Measurements from ENCODE around the gene SCG5.

SCG5 gene

DNA sequence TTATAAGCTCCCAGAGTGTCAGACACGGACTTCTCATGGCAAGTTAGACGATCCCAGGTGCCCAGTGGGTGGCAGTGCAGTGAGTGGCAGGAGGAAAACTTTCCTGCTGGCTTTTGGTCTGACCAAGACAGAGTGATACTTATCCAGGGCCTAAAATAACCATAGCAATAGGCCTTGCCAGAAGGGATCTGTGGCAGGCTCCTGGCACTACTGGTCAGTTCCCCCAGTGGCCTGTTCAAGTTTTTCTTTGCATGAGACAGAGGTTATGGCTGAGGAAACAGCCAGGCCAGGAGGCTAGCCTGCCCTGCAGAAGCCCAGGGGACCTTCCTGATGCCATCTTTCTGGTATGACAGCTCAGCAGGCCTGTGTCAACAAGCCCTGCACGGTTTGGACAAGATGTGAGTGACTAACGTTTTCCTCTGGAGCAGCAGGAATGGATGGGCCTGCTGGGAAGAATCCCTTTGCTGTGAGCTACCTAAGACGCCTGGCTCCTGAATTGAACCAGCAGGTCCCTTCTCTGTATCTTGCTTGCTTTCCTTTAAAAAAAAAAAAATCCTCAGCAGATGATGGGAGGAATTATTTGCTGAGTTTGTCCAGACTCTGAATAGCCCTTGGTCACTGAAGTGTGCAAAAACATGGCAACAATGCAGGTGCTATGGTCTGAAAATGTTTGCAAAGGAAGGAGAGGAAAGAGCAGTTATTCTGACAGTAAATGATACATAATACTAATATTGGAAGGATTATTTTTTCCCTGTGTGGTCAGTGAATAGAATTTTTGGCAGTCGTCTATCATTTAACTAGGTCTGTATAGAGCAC, 18.0 kb downstream of the SCG5 start:
- DNase-seq: no peak

- DNase-seq: no peak
Measured at GRCh38 chr15:32663671-32664070, 22.2 kb downstream of the SCG5 start.

GRCh38 chr15:32664796-32665195, 23.3 kb downstream of the SCG5 start:
- no peak for DNase-seq

DNA sequence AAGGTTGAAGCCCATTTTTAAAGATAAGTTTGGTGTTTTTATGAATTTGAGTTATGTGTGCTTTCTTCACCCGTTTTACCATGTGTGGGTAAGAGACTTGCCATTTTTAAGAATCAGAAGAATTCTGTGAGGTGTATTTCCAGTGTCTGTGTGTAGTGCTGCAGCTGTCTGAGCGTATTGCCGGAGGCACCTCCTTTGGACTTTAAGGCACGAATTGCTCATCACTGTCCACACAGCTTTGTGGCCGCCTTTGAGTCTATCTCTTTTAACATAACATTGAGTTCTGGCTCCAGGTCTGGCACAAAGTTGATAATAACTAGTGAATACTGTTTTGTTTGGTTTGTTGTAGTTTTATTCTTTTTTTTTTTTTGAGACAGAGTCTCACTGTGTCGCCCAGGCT, 25.8 kb downstream of the SCG5 start:
- DNase-seq: no peak

GRCh38 chr15:32668942-32669341, 27.4 kb downstream of the SCG5 start:
- no peak for DNase-seq

DNA sequence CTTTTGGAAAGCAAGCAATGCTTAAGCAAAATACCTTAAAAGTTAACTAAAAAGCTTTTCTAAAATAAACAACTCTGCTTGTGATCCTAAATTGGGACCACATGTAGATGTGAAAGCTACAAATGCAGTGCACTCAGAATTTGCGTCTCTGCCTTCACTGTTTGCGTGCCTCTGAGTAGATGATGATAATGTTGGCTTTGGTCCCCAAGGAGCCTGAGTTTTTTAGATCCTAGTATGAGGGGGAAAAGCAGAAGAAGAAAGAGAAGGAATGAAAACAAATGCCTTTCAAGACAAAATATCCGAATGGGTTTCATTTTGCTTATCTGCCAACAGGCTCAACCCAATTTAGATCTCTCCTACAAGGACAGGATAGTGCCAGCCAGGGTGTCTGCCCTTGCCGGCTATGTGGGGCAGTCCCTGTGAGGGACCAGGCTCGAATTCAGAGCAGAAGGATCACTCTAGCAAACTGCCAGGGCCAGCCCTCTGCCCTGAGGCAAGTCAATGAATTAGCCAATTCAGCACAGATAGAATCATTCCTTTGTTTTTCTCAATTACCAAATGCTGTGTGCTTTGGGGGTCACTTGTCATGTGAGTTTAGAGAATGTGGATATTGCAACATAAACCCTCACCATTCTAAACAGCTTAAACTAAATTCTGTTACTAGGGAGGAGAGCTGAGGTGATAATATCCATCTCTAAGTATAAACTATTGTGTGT, 28.5 kb downstream of the SCG5 start:
- DNase-seq: no peak

- no peak for DNase-seq
Measured at GRCh38 chr15:32670623-32671022, 29.1 kb downstream of the SCG5 start.

DNA sequence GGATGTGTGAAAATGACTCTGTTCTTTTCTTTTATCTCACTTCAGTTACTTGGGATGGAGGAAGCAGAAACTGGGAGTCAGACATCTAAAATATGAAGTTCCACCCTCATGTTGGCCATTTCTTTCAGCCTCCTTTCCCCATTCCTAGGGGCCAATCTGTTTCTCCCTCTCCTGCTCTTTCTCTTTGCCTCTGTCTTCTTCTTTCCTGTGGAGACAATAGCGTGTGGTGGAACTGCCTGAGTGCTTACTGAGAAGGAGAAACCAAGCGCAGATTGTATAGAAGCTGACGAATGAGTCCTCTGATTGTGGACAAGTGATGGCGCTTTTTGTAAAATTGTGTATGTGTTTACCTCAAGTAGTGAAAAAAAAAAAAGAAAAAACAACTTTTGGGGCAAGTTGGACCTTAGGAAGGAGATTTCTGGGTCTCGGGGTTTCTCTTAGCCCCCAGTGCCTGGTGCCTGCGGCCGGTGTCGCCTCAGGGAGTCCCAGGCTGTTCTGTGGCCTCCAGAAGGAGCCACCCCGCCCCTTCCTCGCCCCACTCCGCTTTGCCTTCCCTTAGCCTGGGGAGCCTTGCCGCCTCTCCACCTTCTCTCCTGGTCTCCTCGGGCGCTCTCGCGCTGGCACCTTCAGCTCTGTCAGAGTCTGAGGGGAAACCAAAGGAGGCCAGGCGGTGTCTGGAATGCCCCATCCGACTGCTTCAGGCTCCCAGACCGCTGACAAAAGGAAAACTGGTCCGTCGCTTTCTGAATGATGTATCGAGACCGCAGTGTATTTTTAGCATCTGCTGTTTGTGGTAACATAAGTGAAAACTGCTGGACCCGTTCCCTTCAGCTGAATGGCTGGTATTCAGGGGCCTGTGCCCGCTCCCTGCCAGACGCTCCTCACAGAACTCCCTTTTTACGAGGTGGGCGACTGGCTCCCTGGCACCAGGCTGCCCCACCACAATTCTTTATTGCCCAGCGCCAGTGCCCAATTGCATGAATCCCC, 30.1 kb downstream of the SCG5 start:
- DNase-seq: no peak

DNA sequence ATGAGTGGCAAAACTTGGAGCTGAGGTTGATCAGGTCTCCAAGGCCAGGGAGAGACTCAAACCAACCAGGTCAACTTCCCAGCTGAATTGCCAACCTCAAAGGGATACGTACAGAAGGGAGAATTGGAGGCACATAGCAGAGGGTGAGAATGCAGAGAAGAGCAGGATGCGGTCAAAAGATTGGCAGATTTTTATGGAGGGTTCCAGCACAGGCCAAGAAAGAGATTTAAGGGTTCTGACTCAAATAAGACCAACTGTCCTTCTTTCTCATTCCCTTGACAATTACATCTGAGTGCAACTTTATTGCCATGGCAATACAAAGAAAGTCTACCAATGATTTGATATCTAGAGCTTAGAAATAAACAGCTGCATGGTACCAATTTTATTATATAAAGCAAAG, 33.2 kb downstream of the SCG5 start:
- no peak for DNase-seq

DNA sequence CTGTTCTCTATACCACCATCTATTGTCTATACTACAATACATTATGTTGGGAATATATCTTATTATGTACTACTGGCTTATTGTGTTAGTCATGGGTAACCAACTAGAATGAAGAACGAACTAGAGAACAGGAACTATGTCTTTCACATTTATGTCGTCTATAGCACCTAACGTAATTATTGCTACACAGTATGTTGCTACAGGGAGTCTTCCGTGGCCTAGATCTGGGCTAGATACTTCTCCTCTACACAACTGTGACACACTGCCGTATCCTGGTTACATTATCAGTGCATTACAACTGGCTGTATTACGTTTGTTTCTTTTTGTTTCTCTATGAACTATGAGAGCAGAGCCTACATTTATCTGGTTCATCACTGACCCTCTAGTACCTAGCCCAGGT, 34.0 kb downstream of the SCG5 start:
- no peak for DNase-seq

- no peak for DNase-seq
Measured at GRCh38 chr15:32676169-32676568, 34.7 kb downstream of the SCG5 start.

- DNase-seq: no peak
Measured at GRCh38 chr15:32677238-32677750, 35.8 kb downstream of the SCG5 start.

DNA sequence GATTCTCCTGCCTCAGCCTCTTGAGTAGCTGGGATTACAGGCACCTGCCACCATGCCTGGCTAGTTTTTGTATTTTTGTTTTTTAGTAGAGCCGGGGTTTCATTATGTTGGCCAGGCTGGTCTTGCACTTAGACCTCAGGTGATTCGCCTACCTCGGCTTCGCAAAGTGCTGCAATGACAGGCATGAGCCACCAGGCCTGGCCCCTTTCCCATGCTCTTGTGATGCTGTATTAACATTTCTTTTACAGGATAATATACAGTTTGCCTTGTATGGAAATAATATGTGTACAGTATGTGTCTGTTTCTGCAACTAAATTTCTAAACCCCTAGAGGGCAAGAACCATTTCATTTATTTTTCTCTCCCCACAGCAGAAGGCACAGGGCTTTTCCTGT, 37.8 kb downstream of the SCG5 start:
- DNase-seq: no peak

GRCh38 chr15:32682569-32682968, 41.1 kb downstream of the SCG5 start:
- DNase-seq: no peak

DNA sequence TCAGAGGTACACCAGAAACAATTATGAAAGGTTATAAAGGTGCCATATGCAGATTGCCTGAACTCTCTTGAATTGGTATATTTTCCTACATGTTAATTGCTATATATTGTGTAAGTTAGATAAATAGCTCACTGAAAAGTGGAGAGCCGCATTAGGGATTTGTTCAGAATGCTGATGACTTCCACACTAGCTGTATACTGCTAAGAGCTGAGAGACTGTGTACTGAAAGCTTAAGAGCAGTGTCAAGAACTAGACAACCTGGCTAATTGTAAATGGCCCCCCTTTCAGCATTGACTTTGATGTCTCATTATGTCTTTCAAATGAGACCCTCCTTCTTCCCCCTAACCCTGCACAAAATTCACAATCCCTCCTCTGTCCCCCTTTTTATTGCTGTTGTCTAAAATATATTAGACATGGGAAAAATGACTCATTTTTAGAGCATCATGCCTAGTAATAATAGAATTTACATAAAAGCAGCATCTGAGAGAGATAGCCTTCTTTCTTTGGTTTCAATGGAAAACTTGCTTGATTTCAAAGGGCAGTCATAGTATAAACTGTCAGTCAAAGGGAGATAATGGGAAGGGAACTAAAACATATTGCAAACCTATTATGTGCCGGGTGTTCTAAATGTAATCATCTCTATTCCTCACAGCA, 41.6 kb downstream of the SCG5 start:
- no peak for DNase-seq

GRCh38 chr15:32683906-32684584, 42.5 kb downstream of the SCG5 start:
- DNase-seq: no peak

DNA sequence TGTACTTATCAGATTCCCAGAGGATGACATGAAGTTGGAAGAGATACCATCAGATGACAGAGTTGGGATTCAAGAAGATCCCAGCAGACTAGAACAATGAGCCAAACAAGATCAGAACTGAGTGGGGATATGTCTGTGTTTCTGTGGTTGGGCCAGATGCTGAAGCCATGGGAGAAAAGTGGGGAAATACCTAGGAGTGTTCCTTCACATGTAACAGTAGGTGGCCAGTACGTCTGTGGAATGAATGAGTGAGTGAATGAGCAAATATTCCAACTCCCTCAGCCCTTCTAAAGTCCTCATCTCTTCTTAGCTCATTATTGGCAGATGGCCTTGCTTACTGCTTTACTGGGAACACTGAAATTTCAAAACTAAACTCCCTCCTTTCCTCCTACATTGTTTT, 44.1 kb downstream of the SCG5 start:
- no peak for DNase-seq

DNA sequence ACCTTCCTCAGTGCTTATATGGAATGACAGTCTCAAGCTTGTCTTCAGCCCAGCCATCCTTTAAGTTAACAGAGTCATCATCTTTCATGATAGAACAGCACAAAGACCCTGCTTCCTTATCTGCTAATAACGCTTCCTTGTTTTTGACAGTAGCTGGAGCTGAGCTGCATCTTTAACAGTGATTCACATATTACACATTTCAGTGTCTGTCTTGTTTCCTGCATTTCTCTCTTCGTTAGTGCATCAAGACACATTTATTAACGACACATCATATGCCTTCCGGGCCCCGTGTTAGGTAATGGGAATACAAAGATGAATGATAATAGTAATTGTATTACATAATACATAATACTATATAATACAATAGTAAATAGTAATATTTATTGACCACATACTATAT, 46.0 kb downstream of the SCG5 start:
- DNase-seq: no peak

GRCh38 chr15:32688151-32688639, 46.7 kb downstream of the SCG5 start:
- no peak for DNase-seq

GRCh38 chr15:32690941-32691688, 49.6 kb downstream of the SCG5 start:
- DNase-seq: no peak

DNA sequence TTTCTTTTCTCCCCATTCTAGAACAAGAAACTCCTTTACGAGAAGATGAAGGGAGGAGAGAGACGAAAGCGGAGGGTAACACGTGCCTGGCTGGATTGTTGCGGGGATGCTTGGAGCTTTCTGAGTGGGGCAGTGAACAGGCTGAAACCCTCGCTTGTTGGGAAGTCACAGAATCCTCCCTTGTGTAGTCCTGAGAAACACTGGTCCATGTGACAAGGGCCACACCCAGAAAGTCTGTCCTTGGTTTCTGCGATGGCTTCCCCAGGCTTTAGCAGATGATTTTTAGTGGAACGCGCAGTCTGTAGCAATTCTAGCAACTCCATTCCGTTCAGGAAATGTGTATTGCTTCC, 50.2 kb downstream of the SCG5 start:
- no peak for DNase-seq
